ENCODE measurements around the gene GPR171.

DNA sequence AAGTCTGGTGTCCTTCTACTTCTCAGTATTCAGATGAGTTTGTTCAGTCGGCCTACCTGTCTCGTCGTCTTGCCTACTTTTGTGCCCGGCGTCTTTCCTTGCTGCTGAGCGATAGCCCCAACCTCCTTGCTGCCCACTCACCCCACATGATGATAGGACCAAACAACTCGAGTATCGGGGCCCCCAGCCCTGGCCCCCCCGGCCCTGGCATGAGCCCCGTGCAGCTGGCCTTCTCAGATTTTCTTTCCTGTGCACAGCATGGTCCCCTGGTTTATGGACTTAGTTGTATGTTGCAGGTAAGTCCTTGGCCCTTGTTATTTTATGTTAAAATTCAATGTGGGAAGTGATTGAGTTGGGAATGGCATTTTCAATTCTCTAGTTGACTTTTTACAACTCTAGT is 43.2 kb downstream of the GPR171 start:
- TF ChIP-seq, protein P1, sequence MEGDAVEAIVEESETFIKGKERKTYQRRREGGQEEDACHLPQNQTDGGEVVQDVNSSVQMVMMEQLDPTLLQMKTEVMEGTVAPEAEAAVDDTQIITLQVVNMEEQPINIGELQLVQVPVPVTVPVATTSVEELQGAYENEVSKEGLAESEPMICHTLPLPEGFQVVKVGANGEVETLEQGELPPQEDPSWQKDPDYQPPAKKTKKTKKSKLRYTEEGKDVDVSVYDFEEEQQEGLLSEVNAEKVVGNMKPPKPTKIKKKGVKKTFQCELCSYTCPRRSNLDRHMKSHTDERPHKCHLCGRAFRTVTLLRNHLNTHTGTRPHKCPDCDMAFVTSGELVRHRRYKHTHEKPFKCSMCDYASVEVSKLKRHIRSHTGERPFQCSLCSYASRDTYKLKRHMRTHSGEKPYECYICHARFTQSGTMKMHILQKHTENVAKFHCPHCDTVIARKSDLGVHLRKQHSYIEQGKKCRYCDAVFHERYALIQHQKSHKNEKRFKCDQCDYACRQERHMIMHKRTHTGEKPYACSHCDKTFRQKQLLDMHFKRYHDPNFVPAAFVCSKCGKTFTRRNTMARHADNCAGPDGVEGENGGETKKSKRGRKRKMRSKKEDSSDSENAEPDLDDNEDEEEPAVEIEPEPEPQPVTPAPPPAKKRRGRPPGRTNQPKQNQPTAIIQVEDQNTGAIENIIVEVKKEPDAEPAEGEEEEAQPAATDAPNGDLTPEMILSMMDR (conservative IDR thresholded peaks at IDR 0.05 in 1 of 2, IDR thresholded peaks at IDR 0.05 in 1 of 2; ENCODE audit: extremely low read depth in 1 of 2, insufficient read depth in 1 of 2, low read depth in 1 of 2, low read length in 2 of 2) = no peak
- no peak for TF ChIP-seq EZH2 (IDR thresholded peaks at IDR 0.05; ENCODE audit: borderline replicate concordance, low read length)
